ENCODE data around the gene PDCD2L.
"Not testable (repeated sequence)": the region's sequence is repeated elsewhere in the genome, so short reads cannot be mapped to it uniquely, and the experiment has no call there.

PDCD2L gene

GRCh38 chr19:34375598-34375997 lies 28.6 kb upstream of the PDCD2L start:
- no peak for DNase-seq (ENCODE audit: low spot score)

- no peak for DNase-seq (ENCODE audit: low spot score)
Observed at GRCh38 chr19:34380639-34381241, 23.5 kb upstream of the PDCD2L start.

GRCh38 chr19:34381399-34382251 lies 22.6 kb upstream of the PDCD2L start:
- no peak for DNase-seq (ENCODE audit: low spot score)

GRCh38 chr19:34382471-34382870 lies 21.7 kb upstream of the PDCD2L start:
- DNase-seq (ENCODE audit: low spot score): no peak

- no peak for DNase-seq (ENCODE audit: low spot score)
Observed at GRCh38 chr19:34383599-34383998, 20.6 kb upstream of the PDCD2L start.

GRCh38 chr19:34386645-34387445 lies 17.4 kb upstream of the PDCD2L start:
- no peak for DNase-seq (ENCODE audit: low spot score)

- DNase-seq (ENCODE audit: low spot score): no peak
Observed at GRCh38 chr19:34387446-34387810, 16.8 kb upstream of the PDCD2L start.

GRCh38 chr19:34388745-34389144 lies 15.5 kb upstream of the PDCD2L start:
- not testable (repeated sequence) for DNase-seq (ENCODE audit: low spot score)

GRCh38 chr19:34391813-34392212 lies 12.4 kb upstream of the PDCD2L start:
- no peak for DNase-seq (ENCODE audit: low spot score)

- no peak for DNase-seq (ENCODE audit: low spot score)
Observed at GRCh38 chr19:34393031-34393430, 11.2 kb upstream of the PDCD2L start.

- no peak for DNase-seq (ENCODE audit: low spot score)
Observed at GRCh38 chr19:34393629-34394028, 10.6 kb upstream of the PDCD2L start.

GRCh38 chr19:34397853-34398252 lies 6.3 kb upstream of the PDCD2L start:
- DNase-seq (ENCODE audit: low spot score): no peak

GRCh38 chr19:34399886-34400285 lies 4.3 kb upstream of the PDCD2L start:
- DNase-seq (ENCODE audit: low spot score): no peak

- not testable (repeated sequence) for DNase-seq (ENCODE audit: low spot score)
Observed at GRCh38 chr19:34400844-34401243, 3.4 kb upstream of the PDCD2L start.

- no peak for DNase-seq (ENCODE audit: low spot score)
Observed at GRCh38 chr19:34402074-34402600, 2.1 kb upstream of the PDCD2L start.

- no peak for DNase-seq (ENCODE audit: low spot score)
Observed at GRCh38 chr19:34403784-34404108, 453 bp upstream of the PDCD2L start.

- DNase-seq (ENCODE audit: low spot score): no peak
Observed at GRCh38 chr19:34405892-34406660, 1.9 kb downstream of the PDCD2L start.

GRCh38 chr19:34408411-34408810 lies 4.2 kb downstream of the PDCD2L start:
- no peak for DNase-seq (ENCODE audit: low spot score)

GRCh38 chr19:34409189-34410164 lies 5.3 kb downstream of the PDCD2L start:
- no peak for DNase-seq (ENCODE audit: low spot score)

- DNase-seq (ENCODE audit: low spot score): no peak
Observed at GRCh38 chr19:34411216-34411615, 7.0 kb downstream of the PDCD2L start.
